HG03521 (cell line): ENCODE measurements around the gene BLNK.
"Not testable (repeated sequence)": the region's sequence is repeated elsewhere in the genome, so short reads cannot be mapped to it uniquely, and the experiment has no call there.

ENCODE experiments used
- ATAC-seq: cut with Tn5 transposase; IDR thresholded peaks from one replicate; pipeline ENCODE4 v1.9.1; 2021; ENCODE audit warnings: mild to moderate bottlenecking, moderate library complexity; ENCODE audit not compliant: unreplicated experiment

Gene BLNK

DNA sequence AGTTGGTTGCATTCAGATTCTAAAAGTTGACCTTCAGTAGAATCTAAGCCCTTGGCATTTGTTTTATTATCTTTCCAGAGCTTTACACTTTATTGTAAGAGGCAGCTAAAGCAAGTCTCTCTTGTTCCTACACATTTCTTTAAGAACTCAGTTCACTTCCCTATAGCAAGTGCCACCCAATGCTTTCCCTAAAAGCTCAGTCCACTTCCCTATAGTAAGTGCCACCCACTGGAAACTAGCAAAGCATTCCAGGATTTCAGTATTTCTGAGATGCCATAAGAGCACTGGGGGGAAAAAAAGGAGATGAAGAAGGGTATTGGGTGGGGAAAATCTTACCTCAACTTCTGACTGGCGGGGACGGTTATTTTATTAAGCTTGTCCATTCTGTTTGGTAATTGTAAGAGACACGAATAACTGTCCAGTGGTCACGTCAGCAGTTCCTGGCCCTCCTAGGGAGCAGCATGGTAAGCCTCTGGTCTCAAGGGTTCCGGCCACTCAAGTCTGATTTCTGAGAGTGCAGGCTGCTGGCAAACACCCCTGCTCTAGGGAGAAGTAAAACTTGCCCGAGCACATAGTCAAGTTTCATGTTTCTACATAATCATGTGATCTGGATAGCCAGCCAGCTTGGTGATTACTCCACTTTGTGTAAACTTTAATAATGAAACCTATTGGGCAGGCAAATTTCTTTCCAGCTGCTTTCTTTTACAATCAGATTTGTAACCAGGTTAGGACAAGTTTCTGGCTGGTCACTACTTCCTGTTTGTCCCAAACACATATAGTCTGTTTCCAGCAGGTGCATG, at the start of gene BLNK:
Gene BLNK, minus strand, starts transcription at position 554 of the 800 bp plus-strand sequence. Its CDS starts 171 bp downstream, at position 383.
- ATAC-seq, result peak; percentile 58

DNA sequence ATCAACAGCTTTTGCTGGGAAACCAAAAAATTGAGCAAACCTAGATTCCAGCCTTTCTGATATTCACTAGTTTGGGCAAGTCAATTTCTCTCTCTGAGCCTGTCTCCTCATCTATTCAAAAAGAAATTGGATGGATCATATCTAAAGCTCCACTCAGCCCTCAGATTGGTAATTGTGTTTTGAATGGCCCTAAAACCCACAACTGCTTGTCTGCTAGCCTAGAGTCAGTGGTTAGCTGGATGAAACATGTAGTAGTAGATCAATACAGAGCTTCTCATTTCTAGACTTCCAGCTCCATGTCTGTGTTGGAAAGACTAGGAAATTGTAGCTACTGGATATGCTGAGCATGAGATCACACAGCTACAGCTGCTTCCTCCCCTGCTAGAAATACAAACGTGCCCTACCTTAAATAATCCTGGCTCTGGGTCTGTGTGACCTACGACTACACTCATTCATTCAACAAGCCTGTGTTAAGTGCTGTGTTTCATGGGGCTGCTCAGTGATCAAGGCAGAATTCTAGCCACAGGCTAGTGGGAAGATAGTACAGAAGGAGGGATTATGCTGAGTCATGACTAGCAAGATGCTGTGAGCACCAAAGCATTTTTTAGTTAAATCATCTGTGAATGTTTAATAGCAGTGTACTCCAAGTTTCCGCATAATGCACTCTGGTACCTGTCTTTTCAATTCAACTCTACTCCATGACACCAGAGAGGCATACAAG, 48.5 kb upstream of the BLNK start:
- ATAC-seq, result no peak

DNA sequence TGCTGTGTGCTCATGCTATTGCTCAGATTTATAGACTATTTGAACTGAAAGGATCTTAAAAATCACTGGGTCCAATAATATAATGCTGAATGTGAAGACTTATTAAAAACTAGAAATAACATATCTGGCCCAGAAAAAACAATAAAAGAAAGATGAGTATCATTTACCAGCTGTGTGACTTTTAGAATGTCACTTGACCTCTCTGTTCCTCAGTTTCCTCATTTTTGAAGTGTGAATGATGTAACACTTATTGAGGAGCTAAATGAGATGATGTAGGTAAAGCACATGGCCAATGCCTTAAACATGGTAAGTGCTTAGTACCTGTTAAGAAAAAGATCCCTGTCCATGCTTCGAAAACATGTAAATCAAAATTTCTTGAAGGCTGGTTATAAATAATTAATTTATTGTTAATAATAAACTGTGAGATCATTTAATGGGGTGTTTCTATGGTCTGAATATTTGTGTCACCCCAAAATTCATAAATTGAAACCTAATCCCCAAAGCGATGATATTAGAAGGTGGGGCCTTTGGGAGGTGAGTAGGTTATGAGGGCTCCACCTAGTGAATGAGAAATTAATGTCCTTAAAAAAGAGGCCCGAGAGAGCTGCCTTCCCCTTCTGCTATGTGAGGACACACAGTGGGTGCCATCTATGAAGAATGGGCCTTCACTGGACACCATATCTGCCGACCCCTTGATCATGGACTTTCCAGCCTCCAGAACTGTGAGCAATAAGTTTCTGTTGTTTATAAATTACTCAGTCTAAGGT, 45.9 kb upstream of the BLNK start:
- no peak for ATAC-seq

DNA sequence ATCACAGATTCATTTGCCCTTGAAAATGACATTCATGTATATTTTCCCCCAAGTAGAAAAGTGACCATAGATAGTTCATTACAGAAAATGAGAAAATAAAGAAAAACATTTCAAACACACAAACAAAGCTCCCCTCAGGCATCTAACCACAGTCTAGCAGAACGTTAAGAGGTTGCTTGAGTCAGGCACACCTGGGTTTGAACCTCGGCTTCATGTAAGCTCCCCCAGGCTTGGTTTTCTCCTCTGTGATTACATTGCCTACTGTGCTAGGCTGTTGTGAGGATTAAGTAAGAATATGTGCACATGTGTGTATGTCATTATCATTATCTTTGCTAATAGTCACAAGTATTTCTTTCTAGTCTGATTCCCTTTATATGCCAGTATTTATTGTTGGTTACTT, 42.0 kb upstream of the BLNK start:
- no peak for ATAC-seq

DNA sequence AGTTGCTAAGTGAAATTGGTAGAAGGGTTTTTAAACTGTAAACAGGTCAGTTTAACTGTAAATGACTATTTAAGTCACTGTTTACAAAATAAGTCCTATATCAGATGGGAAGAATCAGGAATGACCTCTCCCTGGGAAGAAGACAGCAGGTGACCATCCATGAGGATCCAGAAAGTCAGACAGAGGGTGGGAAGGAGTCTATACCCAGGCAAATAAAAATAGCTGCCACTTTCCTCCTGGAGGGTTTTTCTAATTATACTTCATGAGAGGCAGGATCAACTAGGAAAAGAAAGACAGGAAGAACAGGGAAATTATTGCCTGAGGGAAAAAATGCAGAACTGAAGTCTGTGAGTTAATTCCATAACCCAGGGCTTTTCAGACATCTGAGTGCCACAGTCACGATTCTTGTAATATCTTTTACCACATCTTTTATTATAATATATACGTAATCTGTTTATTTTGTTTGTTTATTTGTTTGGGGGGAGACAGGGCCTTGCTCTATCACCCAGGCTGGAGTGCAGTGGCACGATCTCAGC, 39.9 kb upstream of the BLNK start:
- no peak for ATAC-seq

DNA sequence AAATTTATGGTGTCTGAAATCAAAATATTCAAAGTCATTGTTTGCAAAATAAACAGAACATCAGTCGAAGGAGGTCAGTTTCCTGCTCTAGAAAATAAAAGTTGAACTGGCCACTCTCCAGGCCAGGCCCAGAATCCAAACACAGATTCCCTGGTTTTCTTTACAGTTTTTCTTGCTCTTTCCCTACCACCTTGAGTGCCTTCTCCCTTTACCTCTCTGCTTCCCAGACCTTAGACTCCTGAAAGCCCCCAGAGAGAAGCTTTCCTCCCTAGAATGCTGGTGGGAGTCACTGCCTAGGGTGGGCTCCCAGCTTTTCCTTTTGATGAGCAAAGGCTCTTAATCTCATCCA, 38.9 kb upstream of the BLNK start:
- no peak for ATAC-seq

DNA sequence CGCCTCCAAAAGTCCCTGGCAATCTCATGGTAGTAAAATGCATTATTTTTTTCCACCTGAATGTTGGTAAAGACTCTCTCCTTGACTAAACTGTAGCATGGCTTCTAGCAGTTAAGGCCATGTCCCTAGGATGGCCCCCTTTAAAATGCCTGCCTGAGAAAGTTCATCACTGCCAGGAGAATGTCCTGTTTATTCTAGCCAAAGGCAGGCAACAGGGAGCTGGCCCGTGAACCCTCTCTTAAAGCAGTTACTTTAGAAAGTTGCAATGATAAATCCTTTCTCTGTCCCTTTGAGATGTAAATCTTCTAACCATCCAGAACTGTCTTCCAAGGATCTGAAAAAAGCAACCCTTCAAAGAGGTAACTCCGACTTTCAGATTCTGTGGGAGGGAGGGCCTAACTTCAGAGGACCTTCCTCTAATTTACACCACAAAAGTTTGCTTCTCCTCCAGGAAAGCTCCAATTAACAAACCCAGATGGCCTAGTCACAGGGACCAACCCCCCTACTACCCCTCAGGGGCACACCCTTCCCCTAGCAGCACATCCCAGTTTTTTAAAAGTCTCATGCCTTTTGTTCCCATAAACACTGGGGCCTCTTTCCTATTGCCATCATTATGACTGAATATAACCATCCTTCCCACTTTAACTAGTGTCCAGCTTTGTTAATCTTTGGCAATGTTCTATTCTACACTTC, 38.4 kb upstream of the BLNK start:
- no peak for ATAC-seq

DNA sequence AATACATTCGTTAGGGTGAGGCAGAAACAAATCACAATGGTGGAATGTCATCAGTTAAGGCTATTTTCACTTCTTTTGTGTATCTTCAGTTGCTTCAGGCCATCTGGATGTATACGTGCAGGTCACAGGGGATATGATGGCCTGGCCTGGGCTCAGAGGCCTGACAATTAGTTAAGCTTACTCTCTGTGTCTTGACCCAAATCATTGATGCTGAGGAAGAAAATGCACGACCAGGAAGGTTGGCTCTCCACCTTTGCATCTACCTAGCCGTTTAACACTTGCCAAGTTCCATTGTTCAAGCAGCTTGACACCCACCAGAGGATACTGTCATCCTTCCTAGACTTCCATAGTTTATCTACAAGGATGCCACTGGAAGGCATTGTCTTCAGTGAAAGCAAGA, 37.5 kb upstream of the BLNK start:
- ATAC-seq, result not testable (repeated sequence)

DNA sequence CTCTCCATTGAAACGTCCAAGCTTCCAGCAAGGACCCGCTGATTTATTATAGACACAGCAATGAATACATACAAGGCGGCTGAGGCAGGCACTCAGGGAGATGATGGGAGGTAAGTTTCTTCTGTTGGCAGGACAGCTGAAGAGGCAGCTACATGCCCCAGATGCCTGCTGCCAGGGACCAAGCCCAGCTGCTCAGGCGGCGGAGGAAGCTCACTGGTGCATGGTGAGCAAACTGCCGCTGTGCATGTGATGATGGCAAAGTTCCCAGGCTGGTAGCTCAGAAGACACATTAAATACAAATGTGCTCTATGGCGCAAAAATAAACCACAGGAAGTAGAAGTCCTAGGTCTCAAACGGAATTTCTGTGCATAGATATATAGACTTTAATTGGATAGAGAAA, 35.1 kb upstream of the BLNK start:
- ATAC-seq, result no peak

DNA sequence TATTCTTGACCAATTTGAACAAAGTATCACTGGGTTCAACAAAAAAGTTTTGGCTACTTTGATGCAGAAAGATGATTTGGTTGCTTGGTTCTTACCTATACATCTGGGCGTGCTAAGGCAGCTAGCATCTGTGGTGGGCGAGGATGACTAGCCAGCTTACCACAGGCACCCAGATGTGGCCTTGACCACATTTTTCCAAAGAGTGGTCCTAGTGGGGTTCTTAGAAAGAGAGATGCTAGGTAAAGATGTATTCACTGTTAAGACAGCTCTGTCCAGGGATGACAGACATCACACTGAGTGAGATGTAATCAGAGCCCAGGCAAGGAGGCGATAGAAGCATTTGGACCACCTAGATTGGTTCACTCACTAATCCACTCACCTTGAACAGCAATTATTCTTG, 33.6 kb upstream of the BLNK start:
- no peak for ATAC-seq

DNA sequence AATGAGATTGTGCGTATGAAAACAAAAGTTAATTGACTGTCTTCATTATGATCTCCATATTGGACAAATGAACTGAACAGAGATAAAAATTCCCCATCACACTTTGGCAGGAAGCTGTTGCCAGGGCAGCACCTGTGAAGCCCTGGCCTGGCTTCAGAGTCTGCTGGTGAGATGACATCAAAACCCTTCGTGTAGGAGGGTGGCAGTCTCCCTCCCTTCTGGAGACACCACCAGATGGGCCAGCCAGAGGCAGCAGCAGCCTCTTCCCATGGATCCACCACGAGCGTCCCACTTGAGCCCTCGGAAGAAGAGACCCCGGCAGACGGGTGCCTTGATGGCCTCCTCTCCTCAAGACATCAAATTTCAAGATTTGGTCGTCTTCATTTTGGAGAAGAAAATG, 32.9 kb upstream of the BLNK start, which contains the start of gene DNTT:
Gene DNTT, plus strand, starts transcription at position 205 of the 400 bp plus-strand sequence. Its CDS starts 64 bp downstream, at position 269.
- no peak for ATAC-seq

DNA sequence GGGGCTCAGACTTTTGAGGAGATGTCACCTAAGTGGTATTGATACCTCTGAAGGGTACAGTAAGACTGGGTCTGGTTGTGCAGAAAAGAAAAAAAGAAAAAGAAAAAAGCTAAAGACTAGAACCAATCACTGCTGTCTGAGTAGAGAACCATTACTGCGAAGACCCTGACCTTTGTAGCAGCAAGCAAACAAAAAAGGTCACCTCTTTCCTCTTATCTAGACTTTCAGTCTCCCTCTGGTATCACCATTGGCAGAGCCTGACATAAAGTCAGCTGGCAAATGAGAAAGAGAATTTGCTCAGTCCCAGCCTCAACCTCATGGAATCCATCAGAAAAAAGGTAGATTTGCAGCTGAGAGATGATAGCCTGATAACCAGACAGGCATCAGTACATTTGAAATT, 30.2 kb upstream of the BLNK start:
- ATAC-seq, result no peak

DNA sequence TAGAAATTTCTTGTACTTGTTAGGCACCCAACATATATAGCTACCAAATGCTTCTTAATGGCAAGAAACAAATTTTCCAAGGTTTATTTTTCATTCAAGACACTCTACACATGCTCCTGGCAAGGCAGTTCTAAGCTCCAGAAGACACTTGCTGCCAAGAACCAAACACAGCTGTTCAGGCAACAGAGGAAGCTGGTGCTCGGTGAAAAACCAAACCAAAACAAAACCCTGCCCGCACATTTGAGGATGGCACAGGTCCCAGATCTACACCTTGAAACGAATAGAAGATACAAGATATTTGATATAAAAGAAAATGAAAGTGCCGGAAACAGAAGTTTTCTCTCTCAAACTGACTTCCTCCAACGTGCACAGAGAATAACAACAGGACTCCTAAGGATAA, 28.0 kb upstream of the BLNK start:
- ATAC-seq, result no peak

DNA sequence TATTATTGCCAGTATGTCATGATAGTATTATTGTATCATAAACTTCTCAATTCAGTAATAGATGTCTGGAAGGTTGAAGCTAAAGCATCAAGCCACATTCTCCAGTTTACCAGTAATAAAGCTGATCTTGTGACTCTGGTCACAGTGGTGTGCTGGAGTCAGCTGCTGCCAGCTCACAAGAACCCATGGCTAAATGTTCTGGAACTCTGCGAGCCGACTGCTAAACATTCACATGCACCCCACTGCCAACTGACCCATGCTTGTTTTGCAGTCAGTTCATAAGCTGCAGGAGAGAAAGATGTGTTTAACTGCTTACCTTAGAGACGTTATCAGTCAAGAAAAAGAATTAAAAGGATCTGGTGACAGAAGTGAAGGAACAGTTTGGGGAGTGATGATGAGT, 27.0 kb upstream of the BLNK start:
- no peak for ATAC-seq

DNA sequence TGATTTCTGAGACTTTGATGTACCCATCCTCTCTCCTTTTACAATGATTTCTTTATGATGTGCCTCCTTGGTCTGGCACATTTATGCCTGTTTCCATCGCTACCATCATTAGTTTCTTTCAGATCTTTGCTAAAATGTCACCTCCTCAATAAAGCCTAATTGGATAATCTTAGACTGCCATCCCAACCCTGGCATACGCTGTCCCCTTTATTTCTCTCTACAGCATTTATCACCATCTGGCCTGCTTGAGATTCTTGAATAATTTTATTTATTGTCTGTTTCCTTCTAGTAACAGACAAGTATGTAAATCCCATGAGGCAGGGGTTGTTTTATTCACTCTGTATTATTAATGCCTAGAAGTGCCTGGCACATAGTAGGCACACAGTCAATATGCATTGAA, 26.1 kb upstream of the BLNK start:
- no peak for ATAC-seq

DNA sequence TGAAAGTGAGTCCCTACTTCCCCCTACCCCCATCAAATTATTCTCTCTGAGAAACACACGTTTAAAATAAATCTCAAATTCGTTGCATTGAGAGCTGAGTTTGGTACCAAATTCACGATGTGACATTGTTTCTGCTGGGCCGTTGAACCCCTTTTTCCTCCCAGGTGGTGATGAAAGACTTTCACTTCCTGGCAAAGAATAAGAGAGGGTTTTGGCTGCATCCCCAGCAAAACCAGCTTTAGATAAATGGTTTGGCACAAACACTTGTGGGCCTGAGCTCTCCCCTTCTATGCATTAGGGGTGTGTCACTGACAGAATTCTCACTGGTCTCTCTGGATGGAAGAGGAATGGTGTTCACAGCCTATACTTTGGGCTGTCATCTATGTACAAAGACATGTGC, 24.1 kb upstream of the BLNK start:
- ATAC-seq, result no peak

DNA sequence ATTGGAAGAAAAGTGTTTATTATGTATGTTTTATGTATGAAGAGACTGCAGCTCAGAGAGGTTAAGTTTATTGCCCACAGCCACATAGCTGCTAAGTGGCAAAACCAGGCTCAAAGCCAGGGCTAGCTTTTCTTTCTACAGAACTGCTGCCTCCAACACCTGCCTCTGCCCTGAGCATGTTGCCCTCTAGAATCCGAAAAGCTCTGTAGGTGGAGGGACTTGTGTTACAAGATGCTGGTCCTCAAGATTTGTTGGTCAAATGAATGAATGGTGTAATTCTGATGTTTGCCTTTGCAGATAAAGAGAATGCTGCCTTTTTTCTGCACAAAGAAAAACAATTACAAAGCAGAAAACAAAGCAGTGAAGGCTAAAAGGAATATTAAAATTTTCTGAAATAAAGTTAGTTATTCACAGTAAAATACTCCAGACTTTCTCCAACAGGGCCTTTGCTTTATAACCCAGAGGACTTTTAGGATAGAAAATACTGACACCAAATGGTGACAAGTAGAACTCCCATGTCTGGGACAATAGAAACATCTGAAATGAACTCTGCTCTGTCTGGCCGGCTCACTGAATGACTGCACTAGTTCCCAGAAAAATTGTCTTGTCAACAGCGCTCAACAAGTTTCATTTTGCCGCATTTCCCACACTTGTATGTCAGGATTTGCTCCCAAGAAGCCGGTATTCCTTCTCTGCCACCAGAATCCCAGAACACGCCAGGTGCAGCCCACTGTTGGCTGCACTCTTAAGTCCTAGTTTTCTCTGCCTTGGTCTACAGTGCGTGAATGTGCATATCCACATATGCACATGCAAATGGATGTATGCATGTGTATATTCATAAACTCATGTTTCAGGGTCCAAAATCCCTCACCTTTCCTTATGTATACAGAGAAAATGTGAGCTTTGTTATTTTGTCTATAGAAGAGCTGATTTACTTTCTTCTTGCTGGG, 21.9 kb upstream of the BLNK start:
- no peak for ATAC-seq

DNA sequence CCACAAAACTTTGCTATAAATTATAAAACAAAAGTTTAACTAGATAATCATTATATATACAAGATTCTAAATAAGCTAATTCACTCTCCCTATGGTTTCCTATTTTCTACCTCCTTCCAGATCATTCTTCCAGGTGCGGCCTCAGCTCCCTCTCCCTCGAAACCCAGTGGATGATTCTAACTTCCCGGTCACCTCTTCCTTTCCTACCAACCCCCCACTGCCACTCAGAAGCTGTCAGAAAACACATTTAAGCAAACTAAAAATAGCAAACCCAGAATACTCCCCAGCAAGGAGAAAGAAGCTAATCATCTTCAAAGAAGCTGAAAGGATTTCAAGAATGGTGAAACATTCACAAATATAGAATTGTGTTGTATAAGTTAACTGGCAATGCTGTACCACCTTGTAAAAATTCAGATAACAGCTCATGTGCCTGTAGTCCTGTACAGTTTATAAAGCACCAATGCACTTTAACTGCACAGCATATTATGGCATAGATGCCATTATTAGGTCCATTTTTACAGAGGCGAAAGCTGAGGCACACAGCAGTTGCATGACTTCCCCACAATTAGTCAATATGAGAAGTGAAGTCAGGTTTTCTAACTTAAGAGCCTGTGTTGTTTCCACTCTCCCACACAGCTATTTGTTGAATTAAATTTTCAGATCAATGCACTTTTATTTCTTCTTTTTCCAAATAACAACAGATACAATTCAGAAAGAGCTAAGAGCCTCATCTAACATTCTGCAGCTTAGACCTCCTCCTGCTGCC, 19.2 kb upstream of the BLNK start:
- ATAC-seq, result no peak
